ENCODE data around the gene IL1RAPL1. TPM values are rescaled to one million over a fixed set of nuclear protein-coding genes. Genes with fewer than 3 reads are reported as not detected.
A peak's percentile ranks its signal among the peaks of the same experiment; 100 is the strongest.

IL1RAPL1 gene
- total RNA-seq, 1 donor: 1.3 TPM

- TF ChIP-seq CTCF (IDR thresholded peaks at IDR 0.05; ENCODE audit: insufficient read depth, low read depth, low read length): no peak
- no peak overlapping the region for H3K4me3 ChIP-seq (ENCODE audit: low read depth, low read length)
- peak; percentile 5 for DNase-seq (ENCODE audit: low read depth)
These were observed 1141.4 kb downstream of the IL1RAPL1 start for GRCh38 chrX:29728639-29729038.

GRCh38 chrX:29744966-29745365 lies 1157.7 kb downstream of the IL1RAPL1 start:
- TF ChIP-seq CTCF (IDR thresholded peaks at IDR 0.05; ENCODE audit: insufficient read depth, low read depth, low read length): no peak
- DNase-seq (ENCODE audit: low read depth): no peak
- H3K4me3 ChIP-seq (ENCODE audit: low read depth, low read length): no peak overlapping the region

- H3K4me3 ChIP-seq (ENCODE audit: low read depth, low read length): no peak overlapping the region
- no peak for DNase-seq (ENCODE audit: low read depth)
- TF ChIP-seq CTCF (IDR thresholded peaks at IDR 0.05; ENCODE audit: insufficient read depth, low read depth, low read length): no peak
These were observed 1159.1 kb downstream of the IL1RAPL1 start for GRCh38 chrX:29746326-29746725.

- no peak overlapping the region for H3K4me3 ChIP-seq (ENCODE audit: low read depth, low read length)
- TF ChIP-seq CTCF (IDR thresholded peaks at IDR 0.05; ENCODE audit: insufficient read depth, low read depth, low read length): no peak
- DNase-seq (ENCODE audit: low read depth): no peak
These were observed 1174.8 kb downstream of the IL1RAPL1 start for GRCh38 chrX:29762006-29762405.

DNA sequence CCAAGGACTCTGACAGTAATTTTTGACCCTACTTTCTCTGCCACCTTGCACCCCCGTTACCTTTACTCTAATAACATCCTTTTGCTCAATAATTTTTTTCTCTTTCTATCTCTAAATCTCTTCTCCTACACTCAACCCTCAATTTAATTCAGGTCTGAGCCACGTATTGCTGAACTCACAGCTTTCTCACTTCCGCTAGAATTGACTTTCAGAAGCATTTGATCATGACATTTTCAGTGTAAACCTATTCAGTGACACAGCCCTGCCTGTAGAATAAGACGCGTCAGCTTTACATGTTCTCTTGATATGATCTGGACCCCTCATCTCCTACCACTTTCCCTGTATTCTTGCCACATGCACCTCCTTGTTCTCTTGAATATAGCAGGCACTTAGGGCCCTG lies 1188.6 kb downstream of the IL1RAPL1 start:
- no peak for DNase-seq (ENCODE audit: low read depth)
- no peak for TF ChIP-seq CTCF (IDR thresholded peaks at IDR 0.05; ENCODE audit: insufficient read depth, low read depth, low read length)
- H3K4me3 ChIP-seq (ENCODE audit: low read depth, low read length): no peak overlapping the region

DNA sequence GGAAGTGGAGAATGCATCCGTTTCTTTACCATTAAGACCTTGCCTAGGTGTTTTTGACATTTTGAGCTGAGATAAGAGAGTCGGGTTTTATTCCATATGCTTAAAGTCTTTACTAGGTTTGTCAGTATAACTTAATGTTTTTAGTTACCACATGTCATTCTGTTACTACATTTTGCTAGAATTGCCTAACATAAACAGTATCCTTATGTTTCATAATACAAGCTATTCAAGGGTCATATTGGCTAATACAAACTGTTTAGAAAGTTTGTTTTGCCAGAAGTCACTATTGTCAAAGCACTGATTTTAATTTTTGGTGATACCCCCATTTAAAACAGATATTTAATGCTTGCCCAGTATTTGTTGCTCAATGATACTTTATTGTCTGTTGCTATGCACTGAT lies 1200.4 kb downstream of the IL1RAPL1 start:
- DNase-seq (ENCODE audit: low read depth): peak; percentile 39

More for the DNA sequence above, 1200.4 kb downstream of the IL1RAPL1 start:
- TF ChIP-seq CTCF (IDR thresholded peaks at IDR 0.05; ENCODE audit: insufficient read depth, low read depth, low read length): no peak
- no peak overlapping the region for H3K4me3 ChIP-seq (ENCODE audit: low read depth, low read length)

Data from fibroblast of villous mesenchyme (primary cell).